ENCODE results near the gene AKAP6.

GRCh38 chr14:32447371-32447770 lies 118.3 kb downstream of the AKAP6 start:
- TF ChIP-seq CTCF (IDR thresholded peaks at IDR 0.05) (no peak), POLR2A (IDR thresholded peaks at IDR 0.05) (no peak), EP300 (IDR thresholded peaks at IDR 0.05) (no peak), POLR2AphosphoS5 (IDR thresholded peaks at IDR 0.05) (no peak)
